CD4-positive, alpha-beta T cell (primary cell): ENCODE results near the gene AAMP. TPM values are rescaled to one million over a fixed set of nuclear protein-coding genes. Genes with fewer than 3 reads are reported as not detected.

Experiments used
- ATAC-seq: fragments of 200-7000 bp; cut with Tn5 transposase; one replicate; pipeline ENCODE4 v1.10.0; 2022; ENCODE audit warnings: mild to moderate bottlenecking; ENCODE audit not compliant: poor library complexity
- CTCF ChIA-PET: fragments of 350-600 bp; sonication (Branson Sonifier 250); formaldehyde crosslinking; loops from one replicate; lab custom pipeline; 2021; ENCODE audit warnings: antibody characterized with exemption, inconsistent platforms; lab: Charles Lee
- POLR2A ChIA-PET: fragments of 350-600 bp; sonication (Branson Sonifier 250); formaldehyde crosslinking; loops from one replicate; lab custom pipeline; 2021; ENCODE audit warnings: antibody characterized with exemption, inconsistent platforms; lab: Charles Lee
- DNase-seq, 14 experiments: peaks; one replicate each; pipeline ENCODE4 v3.0.0-alpha.2; 2013 to 2020; ENCODE audit warnings: mixed read lengths in 2 of 14
- H3K27ac ChIP-seq, 2 donors: one replicate each; pipeline versions ENCODE4 v1.5.1 to v1.7.0; 2013; ENCODE audit warnings: low read length in 2 of 2, low read depth in 1 of 2, mild to moderate bottlenecking in 1 of 2
- H3K27me3 ChIP-seq, 2 experiments: 1 replicate in 1 of 2; 2 replicates in 1 of 2; pipeline versions ENCODE4 v1.6.1 to v1.7.0; 2013; ENCODE audit warnings: low read length in 2 of 2, control low read depth in 1 of 2, mild to moderate bottlenecking in 1 of 2, moderate library complexity in 1 of 2; ENCODE audit not compliant: insufficient read depth in 2 of 2, control insufficient read depth in 1 of 2
- H3K36me3 ChIP-seq: one replicate; pipeline ENCODE4 v1.6.1; 2013; ENCODE audit warnings: low read length, control low read depth; ENCODE audit not compliant: insufficient read depth
- H3K4me1 ChIP-seq: one replicate; pipeline ENCODE4 v1.6.1; 2013; ENCODE audit warnings: low read length, control low read depth; ENCODE audit not compliant: insufficient read depth
- H3K4me3 ChIP-seq: one replicate; pipeline ENCODE4 v1.5.1; 2013; ENCODE audit warnings: mild to moderate bottlenecking, low read length, moderate library complexity
- H3K9me3 ChIP-seq, 2 experiments: 1 replicate in 1 of 2; 2 replicates in 1 of 2; pipeline versions ENCODE4 v1.6.1 to v1.7.0; 2013; ENCODE audit warnings: low read length in 2 of 2, mild to moderate bottlenecking in 2 of 2, control low read depth in 1 of 2, moderate library complexity in 1 of 2; ENCODE audit not compliant: control insufficient read depth in 1 of 2, insufficient read depth in 1 of 2
- H3K27ac Mint-ChIP-seq: one replicate; pipeline ENCODE4 v1.8.0; 2020; ENCODE audit warnings: mixed read lengths
- H3K27me3 Mint-ChIP-seq: one replicate; pipeline ENCODE4 v1.8.0; 2021; ENCODE audit warnings: mixed read lengths
- H3K36me3 Mint-ChIP-seq: one replicate; pipeline ENCODE4 v1.8.0; 2021; ENCODE audit warnings: low read depth, mixed read lengths
- H3K4me1 Mint-ChIP-seq: one replicate; pipeline ENCODE4 v1.8.0; 2021; ENCODE audit warnings: low read depth, mixed read lengths
- H3K4me3 Mint-ChIP-seq: one replicate; pipeline ENCODE4 v1.8.0; 2020; ENCODE audit warnings: mild to moderate bottlenecking, mixed read lengths
- H3K9me3 Mint-ChIP-seq: one replicate; pipeline ENCODE4 v1.8.0; 2020; ENCODE audit warnings: mixed read lengths
- CTCF ChIP-seq: fragments of 200-600 bp; IDR thresholded peaks from one replicate; pipeline ENCODE4 v1.8.0; 2022; ENCODE audit warnings: antibody characterized with exemption, mild to moderate bottlenecking
- intact Hi-C, 2 experiments: fragments of 100-400 bp; cut with DNase I in 1 of 2; cut with micrococcal nuclease in 1 of 2; formaldehyde crosslinking; loops; one replicate each; pipeline versions ENCODE4 v1.15.1 to v1.9.0; 2023 to 2025; cut with DNase I, micrococcal nuclease
- total RNA-seq, 174 experiments: library from RNA in 2 of 174; stranded (reverse) in 2 of 174; gene quantifications; one replicate each; pipeline ENCODE4 v1.2.3 and lab custom pipeline; 2021 to 2026

Gene AAMP
- total RNA-seq, 2 experiments from 2014 or later, result 40.2 to 42.5 TPM

GRCh38 chr2:218282173-218282991 is 12.4 kb upstream of the AAMP start:
- POLR2A ChIA-PET, result interaction anchor here (0.6 to 11.6 kb wide), 4 partner anchors 8 to 1103 kb away, joined by 3 to 221 read pairs (median 3); partner anchors contain the start of genes AAMP and PNKD
- H3K27me3 ChIP-seq, result no peaks in the 10 kb centered on the region
- Mint-ChIP-seq H3K36me3 (peaks cover 68% of the 10 kb centered on the region), H3K4me3 (no peak overlapping the region), H3K4me1 (peaks cover 71% of the 10 kb centered on the region), H3K9me3 (no peaks in the 10 kb centered on the region), H3K27me3 (no peaks in the 10 kb centered on the region), H3K27ac (peak overlapping the region; percentile 99)
- no peak overlapping the region for H3K4me3 ChIP-seq
- ATAC-seq (no peak), DNase-seq (peak in 1 of 14 experiments; percentile 11)
- H3K4me1 ChIP-seq, result peaks cover 73% of the 10 kb centered on the region
- peaks cover 61% of the 10 kb centered on the region for H3K36me3 ChIP-seq
- H3K27ac ChIP-seq, result peak overlapping the region; percentile 50 to 98
- intact Hi-C loops, result loop anchor here in 1 of 2 experiments (10.0 kb wide), 1 partner anchor 362 kb away; no protein-coding TSS in a partner anchor
- CTCF ChIA-PET, result interaction anchor here (1.8 kb wide), 1 partner anchor 10 kb away, joined by 8 read pairs; no protein-coding TSS in a partner anchor
- no peak for TF ChIP-seq CTCF
- H3K9me3 ChIP-seq, result no peaks in the 10 kb centered on the region

GRCh38 chr2:218281449-218281848 is 11.5 kb upstream of the AAMP start:
- intact Hi-C loops, result loop anchor here in 1 of 2 experiments (10.0 kb wide), 1 partner anchor 363 kb away; no protein-coding TSS in a partner anchor
- H3K27me3 Mint-ChIP-seq, result no peaks in the 10 kb centered on the region
- H3K4me3 Mint-ChIP-seq, result no peak overlapping the region
- ChIA-PET CTCF (no interaction called here), POLR2A (interaction anchor here (1.1 kb wide), 2 partner anchors 9 to 35 kb away, joined by 3 read pairs; no protein-coding TSS in a partner anchor)
- ATAC-seq, result no peak
- peaks cover 65% of the 10 kb centered on the region for H3K4me1 Mint-ChIP-seq
- no peaks in the 10 kb centered on the region for H3K27me3 ChIP-seq
- H3K27ac Mint-ChIP-seq, result peak overlapping the region; percentile 73
- H3K4me3 ChIP-seq, result no peak overlapping the region
- peaks cover 75% of the 10 kb centered on the region for H3K36me3 Mint-ChIP-seq
- DNase-seq, result no peak
- H3K9me3 ChIP-seq, result no peaks in the 10 kb centered on the region
- peaks cover 70% of the 10 kb centered on the region for H3K36me3 ChIP-seq
- no peaks in the 10 kb centered on the region for H3K9me3 Mint-ChIP-seq
- peaks cover 63% of the 10 kb centered on the region for H3K4me1 ChIP-seq
- TF ChIP-seq CTCF, result no peak
- peak overlapping the region; percentile 12 to 50 for H3K27ac ChIP-seq

- H3K4me3 ChIP-seq, result no peak overlapping the region
- intact Hi-C loops, result loop anchor here in 1 of 2 experiments (10.0 kb wide), 1 partner anchor 364 kb away; no protein-coding TSS in a partner anchor
- peaks cover 55% of the 10 kb centered on the region for H3K4me1 Mint-ChIP-seq
- H3K27me3 Mint-ChIP-seq, result no peaks in the 10 kb centered on the region
- H3K36me3 ChIP-seq, result peaks cover 81% of the 10 kb centered on the region
- H3K9me3 ChIP-seq, result no peaks in the 10 kb centered on the region
- DNase-seq, result peak in 1 of 14 experiments; percentile 11
- peak overlapping the region in 1 of 2 donors; percentile 47 for H3K27ac ChIP-seq
- TF ChIP-seq CTCF, result no peak
- H3K36me3 Mint-ChIP-seq, result peaks cover 79% of the 10 kb centered on the region
- H3K27me3 ChIP-seq, result no peaks in the 10 kb centered on the region
- CTCF ChIA-PET, result no interaction called here
- POLR2A ChIA-PET, result interaction anchor here (0.5 kb wide), 1 partner anchor 64 kb away, joined by 3 read pairs; no protein-coding TSS in a partner anchor
- H3K27ac Mint-ChIP-seq, result peak overlapping the region; percentile 78
- H3K4me1 ChIP-seq, result peaks cover 53% of the 10 kb centered on the region
- H3K9me3 Mint-ChIP-seq, result no peaks in the 10 kb centered on the region
- H3K4me3 Mint-ChIP-seq, result no peak overlapping the region
- ATAC-seq, result no peak
Measured at GRCh38 chr2:218280260-218280870, 10.4 kb upstream of the AAMP start.
